HG03342 (cell line): ENCODE measurements around the gene GOSR2.

Experiments
- ATAC-seq: cut with Tn5 transposase; IDR thresholded peaks from one replicate; pipeline ENCODE4 v1.9.1; 2021; ENCODE audit warnings: mild to moderate bottlenecking, moderate library complexity; ENCODE audit not compliant: unreplicated experiment

The GOSR2 gene

GRCh38 chr17:46958041-46958591 lies 35.2 kb downstream of the GOSR2 start:
- ATAC-seq: no peak

GRCh38 chr17:46960152-46960551 lies 37.2 kb downstream of the GOSR2 start:
- ATAC-seq: no peak

- ATAC-seq: no peak
Measured at GRCh38 chr17:46962374-46962790, 39.4 kb downstream of the GOSR2 start.

GRCh38 chr17:46963571-46963970 lies 40.6 kb downstream of the GOSR2 start:
- ATAC-seq: no peak

- no peak for ATAC-seq
Measured at GRCh38 chr17:46964315-46965265, 41.6 kb downstream of the GOSR2 start.

GRCh38 chr17:46968224-46968834 lies 45.4 kb downstream of the GOSR2 start:
- no peak for ATAC-seq

GRCh38 chr17:46968896-46969295 lies 45.9 kb downstream of the GOSR2 start:
- ATAC-seq: no peak

GRCh38 chr17:46971647-46972300 lies 48.8 kb downstream of the GOSR2 start:
- ATAC-seq: no peak

- no peak for ATAC-seq
Measured at GRCh38 chr17:46972346-46972745, 49.4 kb downstream of the GOSR2 start.

GRCh38 chr17:46974086-46974485 lies 51.1 kb downstream of the GOSR2 start:
- no peak for ATAC-seq

- no peak for ATAC-seq
Measured at GRCh38 chr17:46975287-46975686, 52.3 kb downstream of the GOSR2 start.

- no peak for ATAC-seq
Measured at GRCh38 chr17:46976626-46977270, 53.8 kb downstream of the GOSR2 start.

GRCh38 chr17:46977348-46977747 lies 54.4 kb downstream of the GOSR2 start:
- ATAC-seq: no peak

- no peak for ATAC-seq
Measured at GRCh38 chr17:46977750-46978488, 55.0 kb downstream of the GOSR2 start.

GRCh38 chr17:46978489-46979146 lies 55.7 kb downstream of the GOSR2 start:
- ATAC-seq: no peak

GRCh38 chr17:46979147-46979863 lies 56.3 kb downstream of the GOSR2 start, which contains the start of gene RPRML:
Gene RPRML, minus strand, starts transcription at chr17:46979253. Its CDS starts 246 bp downstream, at chr17:46979007.
- no peak for ATAC-seq

GRCh38 chr17:46982577-46982976 lies 59.6 kb downstream of the GOSR2 start:
- no peak for ATAC-seq

GRCh38 chr17:46983782-46984181 lies 60.8 kb downstream of the GOSR2 start:
- ATAC-seq: no peak

GRCh38 chr17:46984341-46984740 lies 61.4 kb downstream of the GOSR2 start:
- ATAC-seq: no peak
